Hematopoietic multipotent progenitor cell treated with erythropoietin and hydrocortisone succinate and interleukin-3 and kit ligand, for 8 days (in vitro differentiated cells): ENCODE data around the gene OAS3.
"Not testable (repeated sequence)": the region's sequence is repeated elsewhere in the genome, so short reads cannot be mapped to it uniquely, and the experiment has no call there.

Experiments used
- DNase-seq: peaks from one replicate; pipeline ENCODE4 v3.0.0-alpha.2; 2015

The OAS3 gene

DNA sequence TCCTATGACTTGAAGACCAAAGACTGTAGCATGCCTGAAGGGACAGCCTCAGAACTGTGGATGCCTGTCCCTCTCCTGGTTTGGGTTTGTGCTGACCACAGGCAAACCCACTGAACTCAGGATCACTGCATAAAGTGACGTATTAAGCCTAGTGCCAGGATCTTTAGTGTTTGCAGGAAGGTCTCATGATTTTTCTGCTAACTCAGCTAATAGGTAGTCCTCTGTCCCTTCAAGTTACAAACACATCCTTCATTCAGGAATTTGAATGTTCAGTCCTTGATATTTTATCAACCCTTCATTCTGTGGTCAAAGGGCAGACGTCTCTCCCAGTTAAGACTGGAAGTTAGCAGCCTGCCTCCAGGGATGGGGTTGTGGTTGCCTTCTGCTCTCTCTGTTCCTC lies 10.3 kb upstream of the OAS3 start:
- no peak for DNase-seq

DNA sequence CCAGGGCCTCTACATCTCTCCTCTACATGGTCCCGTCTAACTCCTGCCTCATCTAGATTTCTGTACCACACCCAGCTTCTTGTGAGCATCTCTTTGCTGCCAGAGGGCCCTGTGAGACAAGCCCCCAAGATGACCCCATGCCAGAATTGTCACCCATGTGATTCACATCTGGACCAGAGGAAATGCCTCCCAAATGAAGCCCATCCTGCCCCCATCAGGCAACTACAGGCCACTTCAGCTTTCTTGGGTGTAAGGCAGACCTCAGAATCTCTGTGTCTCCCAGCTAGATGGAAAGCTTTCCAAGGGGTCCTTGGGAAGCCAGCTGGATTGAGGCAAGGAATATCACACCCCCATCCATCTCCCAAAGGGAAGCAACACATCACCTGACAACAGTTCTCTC lies 9.3 kb upstream of the OAS3 start:
- no peak for DNase-seq

DNA sequence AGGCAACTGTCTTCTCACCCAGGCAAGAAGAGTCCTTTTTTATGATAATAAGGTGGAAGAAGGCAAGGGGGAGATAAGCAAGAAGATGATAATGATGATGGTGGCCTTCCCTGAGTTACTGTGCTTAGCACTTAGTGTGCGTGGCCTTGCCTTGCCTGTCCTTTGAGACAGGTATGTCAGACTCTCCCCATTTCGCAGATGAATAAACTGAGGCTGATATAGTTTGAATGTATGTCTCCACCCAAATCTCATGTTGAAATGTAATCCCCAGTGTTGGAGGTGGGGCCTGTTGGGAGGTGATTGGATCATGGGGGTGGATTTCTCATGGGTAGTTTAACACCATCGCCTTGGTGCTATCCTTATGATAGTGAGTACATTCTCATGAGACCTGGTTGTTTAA lies 8.6 kb upstream of the OAS3 start:
- no peak for DNase-seq

DNA sequence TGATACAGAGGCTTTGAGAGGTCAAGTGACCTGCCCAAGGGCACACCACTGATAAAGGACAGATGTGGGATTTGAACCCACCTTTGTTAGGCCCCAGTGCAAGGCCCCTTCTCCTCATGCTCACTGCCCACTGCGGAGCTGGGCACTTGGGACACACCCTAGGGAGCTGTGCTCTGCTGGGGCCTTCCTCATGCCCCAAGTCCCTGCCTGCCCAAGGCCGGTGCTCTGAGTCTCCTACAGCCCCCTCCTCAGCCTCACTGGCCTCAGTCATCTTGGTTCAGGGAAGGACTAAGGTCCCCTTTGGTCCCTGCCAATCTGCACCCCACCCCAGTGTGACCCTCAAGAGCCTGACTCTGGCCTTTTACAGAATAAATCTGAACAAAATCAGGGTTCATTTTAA lies 7.9 kb upstream of the OAS3 start:
- DNase-seq: no peak

- no peak for DNase-seq
These were observed 5.7 kb upstream of the OAS3 start for GRCh38 chr12:112932485-112933128.

GRCh38 chr12:112933129-112933505 lies 5.2 kb upstream of the OAS3 start:
- DNase-seq: no peak

DNA sequence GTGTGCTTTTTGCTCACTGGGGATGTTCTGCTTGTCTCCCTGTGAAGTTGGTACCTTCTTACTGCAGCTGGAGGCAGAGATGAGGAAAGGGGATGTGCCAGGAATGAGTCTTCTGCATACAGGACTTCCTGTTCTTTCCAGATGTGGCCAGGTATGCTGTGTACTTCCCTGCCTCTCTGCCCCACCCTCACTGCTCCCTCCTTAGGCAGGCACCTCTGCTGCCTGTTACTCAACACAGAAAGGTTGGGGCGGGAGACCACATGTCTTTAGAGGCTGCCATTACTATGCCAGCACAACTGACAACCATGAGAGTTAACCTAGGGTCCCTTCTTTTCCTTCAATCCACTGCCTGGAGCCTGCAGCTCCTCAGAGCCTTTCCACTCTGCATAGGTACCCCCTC lies 2.0 kb upstream of the OAS3 start:
- no peak for DNase-seq

DNA sequence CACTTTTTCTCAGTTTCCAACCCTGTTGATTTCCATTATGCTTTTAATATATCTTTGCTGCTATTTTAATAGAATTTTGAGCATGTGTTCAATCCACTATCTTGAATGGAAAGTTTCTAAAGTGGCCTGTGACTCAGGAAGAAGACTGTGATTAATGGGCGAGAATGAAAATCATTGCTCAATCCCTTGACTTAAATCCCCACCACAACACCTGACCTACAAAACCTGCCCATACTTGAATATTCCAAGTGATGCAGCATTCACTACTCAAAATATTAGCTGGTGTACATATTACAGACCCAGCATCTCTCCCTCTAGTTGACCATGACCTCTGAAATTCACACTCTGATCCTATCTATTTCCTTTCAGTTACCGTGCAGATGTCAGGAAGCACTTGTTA lies 1.3 kb upstream of the OAS3 start:
- no peak for DNase-seq

- peak; percentile 4 for DNase-seq
These were observed 477 bp downstream of the OAS3 start for GRCh38 chr12:112938751-112939150.

DNA sequence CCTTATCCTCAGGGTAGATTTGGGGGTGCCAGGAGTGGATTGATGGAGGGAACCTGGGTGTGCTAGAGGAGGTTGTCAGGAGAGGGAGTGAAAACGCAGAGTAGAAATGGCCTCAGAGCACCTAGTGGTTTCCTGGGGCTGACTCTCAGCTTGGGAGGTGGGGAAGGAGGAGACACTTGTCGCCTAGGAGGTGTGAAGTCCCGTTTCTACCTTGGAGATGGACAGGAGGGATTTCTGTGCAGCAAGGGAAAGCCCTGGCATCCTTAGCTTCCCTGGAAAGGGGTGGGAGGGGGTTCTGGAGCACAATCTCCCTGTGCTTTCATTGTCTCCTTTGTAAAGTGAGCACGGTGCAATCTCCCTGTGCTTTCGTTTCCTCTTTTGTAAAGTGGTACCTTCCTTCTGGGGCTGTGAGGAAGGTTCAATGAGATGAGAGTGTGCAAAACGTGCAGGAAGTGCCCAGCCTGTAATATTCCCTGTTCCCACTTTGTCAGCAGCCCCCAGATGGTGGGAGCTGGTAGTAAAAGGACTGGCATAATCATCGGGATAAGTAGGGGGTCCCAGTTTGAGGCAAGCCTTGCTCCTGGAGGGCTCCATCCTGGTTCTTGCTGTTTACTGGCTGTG lies 1.6 kb downstream of the OAS3 start:
- no peak for DNase-seq

GRCh38 chr12:112941528-112942335 lies 3.5 kb downstream of the OAS3 start:
- DNase-seq: no peak

- no peak for DNase-seq
These were observed 4.3 kb downstream of the OAS3 start for GRCh38 chr12:112942572-112942971.

- no peak for DNase-seq
These were observed 5.9 kb downstream of the OAS3 start for GRCh38 chr12:112944024-112944690.

DNA sequence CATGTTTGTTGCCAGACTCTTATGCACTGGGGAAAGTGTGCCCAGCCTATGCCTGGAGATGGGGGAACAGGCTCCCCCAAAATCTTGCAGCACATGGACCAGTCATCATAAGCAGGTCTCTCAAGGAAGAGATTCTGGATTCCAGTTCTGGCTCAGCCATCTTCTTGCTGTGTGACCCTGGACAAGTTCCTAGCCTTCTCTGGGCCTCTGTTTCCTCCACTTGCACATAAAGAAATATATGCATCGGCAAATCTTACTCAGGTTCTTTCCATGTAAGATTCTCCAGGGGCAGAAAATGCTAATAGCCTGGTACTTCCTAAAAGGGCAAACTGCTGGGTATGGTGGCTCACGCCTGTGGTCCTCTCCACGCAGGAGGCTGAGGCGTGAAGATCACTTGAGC lies 7.2 kb downstream of the OAS3 start:
- DNase-seq: no peak

DNA sequence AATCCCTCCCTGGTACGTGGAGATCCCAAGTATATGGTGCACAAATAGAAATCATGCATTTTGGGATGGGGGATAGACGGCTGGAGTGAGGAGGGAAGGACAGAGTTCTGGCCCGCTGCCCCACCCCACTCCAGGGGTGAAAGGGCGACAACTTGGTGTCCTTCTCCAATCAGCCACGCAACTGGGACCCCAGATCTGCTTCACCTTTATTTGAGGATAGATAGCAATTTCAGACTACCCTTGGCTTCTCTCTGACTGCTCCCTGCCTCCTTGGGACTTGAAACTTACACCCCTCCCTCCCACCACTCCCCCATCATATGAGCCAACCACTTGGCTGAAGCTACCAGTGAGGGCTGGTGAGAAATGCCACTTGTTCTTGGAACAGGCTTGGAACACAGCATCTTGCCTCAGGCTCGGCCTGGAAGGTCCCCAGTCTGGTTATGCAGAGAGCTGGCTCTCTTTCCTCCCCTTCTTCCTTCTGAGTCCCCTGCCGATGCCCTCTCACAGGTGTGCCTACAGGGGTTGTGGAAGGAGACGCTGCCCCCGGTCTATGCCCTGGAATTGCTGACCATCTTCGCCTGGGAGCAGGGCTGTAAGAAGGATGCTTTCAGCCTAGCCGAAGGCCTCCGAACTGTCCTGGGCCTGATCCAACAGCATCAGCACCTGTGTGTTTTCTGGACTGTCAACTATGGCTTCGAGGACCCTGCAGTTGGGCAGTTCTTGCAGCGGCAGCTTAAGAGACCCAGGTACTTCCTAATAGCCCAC lies 8.1 kb downstream of the OAS3 start:
- DNase-seq: no peak

DNA sequence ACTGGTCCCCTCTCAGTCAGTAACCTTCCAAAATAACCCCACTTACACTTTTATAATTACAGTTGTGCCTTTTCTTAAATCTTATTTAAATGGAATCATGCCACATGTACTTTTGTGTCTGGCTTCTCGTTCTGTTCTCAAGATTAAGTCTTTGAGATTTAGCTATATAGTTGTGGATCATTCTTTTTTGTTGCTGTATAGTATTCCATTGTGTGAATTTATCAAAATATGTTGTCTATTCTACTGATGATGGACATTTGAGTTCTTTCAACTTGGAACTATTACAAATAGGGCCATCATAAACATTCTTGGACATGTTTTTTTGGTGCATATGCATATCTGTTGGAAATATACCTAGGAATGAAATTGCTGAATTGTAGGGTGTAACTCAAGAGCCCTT lies 9.0 kb downstream of the OAS3 start:
- DNase-seq: no peak

GRCh38 chr12:112947761-112948160 lies 9.5 kb downstream of the OAS3 start:
- no peak for DNase-seq

DNA sequence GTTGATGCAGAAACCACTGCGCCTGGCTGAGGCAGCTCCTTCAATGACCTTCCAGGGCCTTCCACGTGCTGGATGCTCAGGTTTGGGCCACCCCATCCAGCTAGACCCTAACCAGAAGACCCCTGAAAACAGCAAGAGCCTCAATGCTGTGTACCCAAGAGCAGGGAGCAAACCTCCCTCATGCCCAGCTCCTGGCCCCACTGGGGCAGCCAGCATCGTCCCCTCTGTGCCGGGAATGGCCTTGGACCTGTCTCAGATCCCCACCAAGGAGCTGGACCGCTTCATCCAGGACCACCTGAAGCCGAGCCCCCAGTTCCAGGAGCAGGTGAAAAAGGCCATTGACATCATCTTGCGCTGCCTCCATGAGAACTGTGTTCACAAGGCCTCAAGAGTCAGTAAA lies 10.5 kb downstream of the OAS3 start:
- DNase-seq: no peak

DNA sequence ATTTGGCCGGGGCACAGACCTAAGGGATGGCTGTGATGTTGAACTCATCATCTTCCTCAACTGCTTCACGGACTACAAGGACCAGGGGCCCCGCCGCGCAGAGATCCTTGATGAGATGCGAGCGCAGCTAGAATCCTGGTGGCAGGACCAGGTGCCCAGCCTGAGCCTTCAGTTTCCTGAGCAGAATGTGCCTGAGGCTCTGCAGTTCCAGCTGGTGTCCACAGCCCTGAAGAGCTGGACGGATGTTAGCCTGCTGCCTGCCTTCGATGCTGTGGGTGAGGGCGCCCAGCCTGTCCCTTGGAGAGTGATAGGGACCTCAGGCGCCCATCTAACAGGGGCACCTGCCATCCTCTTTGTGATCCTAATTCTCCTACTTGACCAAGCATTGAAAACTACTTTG lies 12.4 kb downstream of the OAS3 start:
- no peak for DNase-seq

DNA sequence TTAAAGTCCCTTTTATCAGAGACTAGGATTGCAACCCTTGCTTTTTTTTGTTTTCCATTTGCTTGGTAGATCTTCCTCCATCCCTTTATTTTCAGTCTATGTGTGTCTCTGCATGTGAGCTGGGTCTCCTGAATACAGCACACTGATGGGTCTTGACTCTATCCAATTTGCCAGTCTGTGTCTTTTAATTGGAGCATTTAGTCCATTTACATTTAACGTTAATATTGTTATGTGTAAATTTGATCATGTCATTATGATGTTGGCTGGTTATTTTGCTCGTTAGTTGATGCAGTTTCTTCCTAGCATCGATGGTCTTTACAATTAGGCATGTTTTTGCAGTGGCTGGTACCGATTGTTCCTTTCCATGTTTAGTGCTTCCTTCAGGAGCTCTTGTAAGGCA lies 18.9 kb downstream of the OAS3 start:
- not testable (repeated sequence) for DNase-seq

- DNase-seq: no peak
These were observed 22.8 kb downstream of the OAS3 start for GRCh38 chr12:112961074-112961473.

DNA sequence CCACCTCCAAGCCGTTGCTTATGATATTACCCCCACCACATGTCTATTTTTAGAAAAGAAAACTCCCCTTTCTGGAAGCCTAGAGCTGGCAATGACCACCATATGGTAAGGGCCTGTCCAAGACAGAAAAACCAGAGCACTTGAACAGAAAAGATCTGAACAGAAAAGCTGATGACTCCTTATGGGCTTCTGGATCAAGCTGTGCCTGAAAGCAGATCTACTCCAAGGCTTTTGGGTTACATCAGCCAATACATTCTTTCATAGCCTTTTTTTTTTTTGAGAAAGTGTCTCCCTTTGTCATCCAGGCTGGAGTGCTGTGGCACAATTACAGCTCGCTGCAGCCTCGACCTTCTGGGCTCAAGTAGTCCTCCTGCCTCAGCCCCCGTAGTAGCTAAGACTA lies 23.3 kb downstream of the OAS3 start:
- no peak for DNase-seq

DNA sequence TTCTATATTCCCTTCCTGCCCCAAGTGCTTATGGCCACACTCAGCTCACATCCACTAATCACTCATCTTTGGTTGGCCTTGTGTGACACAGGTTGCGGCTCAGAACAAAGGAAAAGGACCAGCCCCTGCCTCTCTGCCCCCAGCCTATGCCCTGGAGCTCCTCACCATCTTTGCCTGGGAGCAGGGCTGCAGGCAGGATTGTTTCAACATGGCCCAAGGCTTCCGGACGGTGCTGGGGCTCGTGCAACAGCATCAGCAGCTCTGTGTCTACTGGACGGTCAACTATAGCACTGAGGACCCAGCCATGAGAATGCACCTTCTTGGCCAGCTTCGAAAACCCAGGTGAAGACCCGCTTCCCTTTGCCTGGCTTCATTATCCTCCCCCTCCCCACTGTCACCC lies 24.3 kb downstream of the OAS3 start:
- DNase-seq: no peak
